ENCODE results near the gene PVR. TPM values are rescaled to one million over a fixed set of nuclear protein-coding genes. Genes with fewer than 3 reads are reported as not detected.

The PVR gene
- total and polyA plus RNA-seq, 4 donors: 11.4 to 49.0 (median 32.1) TPM

GRCh38 chr19:44671400-44671799, 27.7 kb downstream of the PVR start, which contains the start of gene CEACAM19:
CEACAM19 (plus strand) TSS chr19:44671482; CDS start chr19:44671932, 450 bp downstream.
- no peaks in the 10 kb centered on the region for H3K9me3 ChIP-seq (ENCODE audit: control insufficient read depth in 4 of 4, low read length in 3 of 4)
- H3K36me3 ChIP-seq (ENCODE audit: control insufficient read depth in 4 of 4, insufficient read depth in 3 of 4, low read depth in 1 of 4, low read length in 3 of 4): peaks cover 0 to 4% (median 1%) of the 10 kb centered on the region in 4 donors
- H3K27me3 ChIP-seq (ENCODE audit: control insufficient read depth in 4 of 4, insufficient read depth in 4 of 4, low read length in 3 of 4): no peaks in the 10 kb centered on the region
- 93% methylated on average over 2 of the region's 2 CpGs for WGBS
- no peak for DNase-seq (ENCODE audit: low spot score)
- no peak within 1 kb of the TSS for H3K9ac ChIP-seq (ENCODE audit: low read depth in 1 of 2, low read length in 2 of 2)
- no peak within 1 kb of the TSS for H3K27ac ChIP-seq (ENCODE audit: low read depth in 1 of 2, low read length in 2 of 2)
- TF ChIP-seq, protein P1, sequence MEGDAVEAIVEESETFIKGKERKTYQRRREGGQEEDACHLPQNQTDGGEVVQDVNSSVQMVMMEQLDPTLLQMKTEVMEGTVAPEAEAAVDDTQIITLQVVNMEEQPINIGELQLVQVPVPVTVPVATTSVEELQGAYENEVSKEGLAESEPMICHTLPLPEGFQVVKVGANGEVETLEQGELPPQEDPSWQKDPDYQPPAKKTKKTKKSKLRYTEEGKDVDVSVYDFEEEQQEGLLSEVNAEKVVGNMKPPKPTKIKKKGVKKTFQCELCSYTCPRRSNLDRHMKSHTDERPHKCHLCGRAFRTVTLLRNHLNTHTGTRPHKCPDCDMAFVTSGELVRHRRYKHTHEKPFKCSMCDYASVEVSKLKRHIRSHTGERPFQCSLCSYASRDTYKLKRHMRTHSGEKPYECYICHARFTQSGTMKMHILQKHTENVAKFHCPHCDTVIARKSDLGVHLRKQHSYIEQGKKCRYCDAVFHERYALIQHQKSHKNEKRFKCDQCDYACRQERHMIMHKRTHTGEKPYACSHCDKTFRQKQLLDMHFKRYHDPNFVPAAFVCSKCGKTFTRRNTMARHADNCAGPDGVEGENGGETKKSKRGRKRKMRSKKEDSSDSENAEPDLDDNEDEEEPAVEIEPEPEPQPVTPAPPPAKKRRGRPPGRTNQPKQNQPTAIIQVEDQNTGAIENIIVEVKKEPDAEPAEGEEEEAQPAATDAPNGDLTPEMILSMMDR (IDR thresholded peaks at IDR 0.05; ENCODE audit: low read depth, low read length, missing input control): no peak
- TF ChIP-seq RAD21 (IDR thresholded peaks at IDR 0.05) (no peak), YY1 (IDR thresholded peaks at IDR 0.05) (no peak), HNF4A (conservative IDR thresholded peaks at IDR 0.05) (no peak), HNF4G (IDR thresholded peaks at IDR 0.05) (no peak), JUND (IDR thresholded peaks at IDR 0.05) (no peak), FOXA1 (IDR thresholded peaks at IDR 0.05) (no peak), NR2F2 (IDR thresholded peaks at IDR 0.05) (no peak)
- TF ChIP-seq, protein P2, sequence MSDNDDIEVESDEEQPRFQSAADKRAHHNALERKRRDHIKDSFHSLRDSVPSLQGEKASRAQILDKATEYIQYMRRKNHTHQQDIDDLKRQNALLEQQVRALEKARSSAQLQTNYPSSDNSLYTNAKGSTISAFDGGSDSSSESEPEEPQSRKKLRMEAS (IDR thresholded peaks at IDR 0.05): no peak
- TF ChIP-seq, protein P3, sequence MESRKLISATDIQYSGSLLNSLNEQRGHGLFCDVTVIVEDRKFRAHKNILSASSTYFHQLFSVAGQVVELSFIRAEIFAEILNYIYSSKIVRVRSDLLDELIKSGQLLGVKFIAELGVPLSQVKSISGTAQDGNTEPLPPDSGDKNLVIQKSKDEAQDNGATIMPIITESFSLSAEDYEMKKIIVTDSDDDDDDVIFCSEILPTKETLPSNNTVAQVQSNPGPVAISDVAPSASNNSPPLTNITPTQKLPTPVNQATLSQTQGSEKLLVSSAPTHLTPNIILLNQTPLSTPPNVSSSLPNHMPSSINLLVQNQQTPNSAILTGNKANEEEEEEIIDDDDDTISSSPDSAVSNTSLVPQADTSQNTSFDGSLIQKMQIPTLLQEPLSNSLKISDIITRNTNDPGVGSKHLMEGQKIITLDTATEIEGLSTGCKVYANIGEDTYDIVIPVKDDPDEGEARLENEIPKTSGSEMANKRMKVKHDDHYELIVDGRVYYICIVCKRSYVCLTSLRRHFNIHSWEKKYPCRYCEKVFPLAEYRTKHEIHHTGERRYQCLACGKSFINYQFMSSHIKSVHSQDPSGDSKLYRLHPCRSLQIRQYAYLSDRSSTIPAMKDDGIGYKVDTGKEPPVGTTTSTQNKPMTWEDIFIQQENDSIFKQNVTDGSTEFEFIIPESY (IDR thresholded peaks at IDR 0.05): no peak
- TF ChIP-seq, protein P4, sequence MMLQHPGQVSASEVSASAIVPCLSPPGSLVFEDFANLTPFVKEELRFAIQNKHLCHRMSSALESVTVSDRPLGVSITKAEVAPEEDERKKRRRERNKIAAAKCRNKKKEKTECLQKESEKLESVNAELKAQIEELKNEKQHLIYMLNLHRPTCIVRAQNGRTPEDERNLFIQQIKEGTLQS (IDR thresholded peaks at IDR 0.05): no peak
- no peak within 1 kb of the TSS for H3K4me3 ChIP-seq (ENCODE audit: low read depth in 1 of 3, low read length in 3 of 3)
- no peaks in the 10 kb centered on the region for H3K4me1 ChIP-seq (ENCODE audit: control insufficient read depth in 4 of 4, insufficient read depth in 4 of 4, low read length in 3 of 4)

DNA sequence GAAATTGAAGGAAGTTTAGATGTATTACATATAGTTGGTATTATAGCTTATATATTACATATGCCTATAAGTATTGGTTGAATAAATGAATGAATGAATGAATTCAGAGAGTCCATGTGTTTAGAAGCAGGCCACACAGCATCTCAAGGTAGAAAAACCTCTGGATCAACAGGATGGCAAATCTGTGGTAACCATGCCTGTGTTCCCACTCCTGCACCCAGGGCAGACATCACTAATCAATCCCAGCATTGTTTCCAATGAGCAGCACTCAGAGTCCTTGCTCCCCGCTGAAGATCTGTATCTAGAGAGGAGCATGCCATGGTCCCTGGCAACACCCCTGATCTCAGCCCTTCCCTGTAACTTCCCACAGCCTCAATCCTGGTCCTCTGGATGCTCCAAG, 28.5 kb downstream of the PVR start:
- WGBS: 87% methylated on average over 1 of the region's 1 CpG
- Histone ChIP-seq H3K9ac (ENCODE audit: low read depth in 1 of 2, low read length in 2 of 2) (no peak overlapping the region), H3K4me1 (ENCODE audit: control insufficient read depth in 4 of 4, insufficient read depth in 4 of 4, low read length in 3 of 4) (no peaks in the 10 kb centered on the region)

More for the DNA sequence above, 28.5 kb downstream of the PVR start:
- H3K9me3 ChIP-seq (ENCODE audit: control insufficient read depth in 4 of 4, low read length in 3 of 4): no peaks in the 10 kb centered on the region
- TF ChIP-seq TAF1 (conservative IDR thresholded peaks at IDR 0.05) (no peak), JUND (IDR thresholded peaks at IDR 0.05) (no peak), YY1 (IDR thresholded peaks at IDR 0.05) (no peak), EGR1 (IDR thresholded peaks at IDR 0.05; ENCODE audit: low read depth in 2 of 2) (no peak), SP1 (IDR thresholded peaks at IDR 0.05) (no peak), RXRA (IDR thresholded peaks at IDR 0.05) (no peak), RAD21 (IDR thresholded peaks at IDR 0.05) (no peak), FOXA1 (IDR thresholded peaks at IDR 0.05) (no peak), GABPA (IDR thresholded peaks at IDR 0.05 in 1 of 2, conservative IDR thresholded peaks at IDR 0.05 in 1 of 2) (no peak), HNF4A (conservative IDR thresholded peaks at IDR 0.05) (no peak), HNF4G (IDR thresholded peaks at IDR 0.05) (no peak), FOXA2 (IDR thresholded peaks at IDR 0.05) (no peak), NR2F2 (IDR thresholded peaks at IDR 0.05) (no peak)
- TF ChIP-seq, protein P1 (IDR thresholded peaks at IDR 0.05; ENCODE audit: low read depth, low read length, missing input control): no peak
- TF ChIP-seq, protein P2 (IDR thresholded peaks at IDR 0.05): no peak
- TF ChIP-seq, protein P5, sequence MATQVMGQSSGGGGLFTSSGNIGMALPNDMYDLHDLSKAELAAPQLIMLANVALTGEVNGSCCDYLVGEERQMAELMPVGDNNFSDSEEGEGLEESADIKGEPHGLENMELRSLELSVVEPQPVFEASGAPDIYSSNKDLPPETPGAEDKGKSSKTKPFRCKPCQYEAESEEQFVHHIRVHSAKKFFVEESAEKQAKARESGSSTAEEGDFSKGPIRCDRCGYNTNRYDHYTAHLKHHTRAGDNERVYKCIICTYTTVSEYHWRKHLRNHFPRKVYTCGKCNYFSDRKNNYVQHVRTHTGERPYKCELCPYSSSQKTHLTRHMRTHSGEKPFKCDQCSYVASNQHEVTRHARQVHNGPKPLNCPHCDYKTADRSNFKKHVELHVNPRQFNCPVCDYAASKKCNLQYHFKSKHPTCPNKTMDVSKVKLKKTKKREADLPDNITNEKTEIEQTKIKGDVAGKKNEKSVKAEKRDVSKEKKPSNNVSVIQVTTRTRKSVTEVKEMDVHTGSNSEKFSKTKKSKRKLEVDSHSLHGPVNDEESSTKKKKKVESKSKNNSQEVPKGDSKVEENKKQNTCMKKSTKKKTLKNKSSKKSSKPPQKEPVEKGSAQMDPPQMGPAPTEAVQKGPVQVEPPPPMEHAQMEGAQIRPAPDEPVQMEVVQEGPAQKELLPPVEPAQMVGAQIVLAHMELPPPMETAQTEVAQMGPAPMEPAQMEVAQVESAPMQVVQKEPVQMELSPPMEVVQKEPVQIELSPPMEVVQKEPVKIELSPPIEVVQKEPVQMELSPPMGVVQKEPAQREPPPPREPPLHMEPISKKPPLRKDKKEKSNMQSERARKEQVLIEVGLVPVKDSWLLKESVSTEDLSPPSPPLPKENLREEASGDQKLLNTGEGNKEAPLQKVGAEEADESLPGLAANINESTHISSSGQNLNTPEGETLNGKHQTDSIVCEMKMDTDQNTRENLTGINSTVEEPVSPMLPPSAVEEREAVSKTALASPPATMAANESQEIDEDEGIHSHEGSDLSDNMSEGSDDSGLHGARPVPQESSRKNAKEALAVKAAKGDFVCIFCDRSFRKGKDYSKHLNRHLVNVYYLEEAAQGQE (IDR thresholded peaks at IDR 0.05): no peak
- TF ChIP-seq, protein P4 (IDR thresholded peaks at IDR 0.05): no peak
- no peak for DNase-seq (ENCODE audit: low spot score)
- H3K4me3 ChIP-seq (ENCODE audit: low read depth in 1 of 3, low read length in 3 of 3): no peak overlapping the region
- no peak overlapping the region for H3K27ac ChIP-seq (ENCODE audit: low read depth in 1 of 2, low read length in 2 of 2)
- no peaks in the 10 kb centered on the region for H3K27me3 ChIP-seq (ENCODE audit: control insufficient read depth in 4 of 4, insufficient read depth in 4 of 4, low read length in 3 of 4)
- peaks cover 0 to 8% (median 3%) of the 10 kb centered on the region in 4 donors for H3K36me3 ChIP-seq (ENCODE audit: control insufficient read depth in 4 of 4, insufficient read depth in 3 of 4, low read depth in 1 of 4, low read length in 3 of 4)

Data from liver (tissue), 9 donors.